ENCODE data around the gene UFD1.

The UFD1 gene

DNA sequence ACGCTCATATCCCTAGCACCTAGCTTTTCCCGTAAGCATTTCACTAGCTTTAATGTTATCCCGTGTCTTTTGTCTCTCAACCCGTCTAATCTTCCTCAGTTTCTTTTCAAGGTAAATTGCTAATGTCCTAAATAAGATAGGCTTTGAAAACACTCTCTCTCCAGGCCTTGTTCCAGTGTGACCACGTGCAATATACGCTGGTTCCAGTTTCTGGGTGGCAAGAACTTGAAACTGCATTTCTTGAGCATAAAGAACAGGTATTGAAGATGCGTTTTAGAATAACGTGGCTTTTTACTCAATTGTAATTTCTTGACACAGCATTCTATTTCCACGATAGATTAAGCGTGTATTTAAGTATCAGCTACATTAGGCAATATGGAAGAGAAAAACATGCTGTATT is 1.8 kb upstream of the UFD1 start:
- TF ChIP-seq, protein P1, sequence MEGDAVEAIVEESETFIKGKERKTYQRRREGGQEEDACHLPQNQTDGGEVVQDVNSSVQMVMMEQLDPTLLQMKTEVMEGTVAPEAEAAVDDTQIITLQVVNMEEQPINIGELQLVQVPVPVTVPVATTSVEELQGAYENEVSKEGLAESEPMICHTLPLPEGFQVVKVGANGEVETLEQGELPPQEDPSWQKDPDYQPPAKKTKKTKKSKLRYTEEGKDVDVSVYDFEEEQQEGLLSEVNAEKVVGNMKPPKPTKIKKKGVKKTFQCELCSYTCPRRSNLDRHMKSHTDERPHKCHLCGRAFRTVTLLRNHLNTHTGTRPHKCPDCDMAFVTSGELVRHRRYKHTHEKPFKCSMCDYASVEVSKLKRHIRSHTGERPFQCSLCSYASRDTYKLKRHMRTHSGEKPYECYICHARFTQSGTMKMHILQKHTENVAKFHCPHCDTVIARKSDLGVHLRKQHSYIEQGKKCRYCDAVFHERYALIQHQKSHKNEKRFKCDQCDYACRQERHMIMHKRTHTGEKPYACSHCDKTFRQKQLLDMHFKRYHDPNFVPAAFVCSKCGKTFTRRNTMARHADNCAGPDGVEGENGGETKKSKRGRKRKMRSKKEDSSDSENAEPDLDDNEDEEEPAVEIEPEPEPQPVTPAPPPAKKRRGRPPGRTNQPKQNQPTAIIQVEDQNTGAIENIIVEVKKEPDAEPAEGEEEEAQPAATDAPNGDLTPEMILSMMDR (IDR thresholded peaks at IDR 0.05) = no peak

DNA sequence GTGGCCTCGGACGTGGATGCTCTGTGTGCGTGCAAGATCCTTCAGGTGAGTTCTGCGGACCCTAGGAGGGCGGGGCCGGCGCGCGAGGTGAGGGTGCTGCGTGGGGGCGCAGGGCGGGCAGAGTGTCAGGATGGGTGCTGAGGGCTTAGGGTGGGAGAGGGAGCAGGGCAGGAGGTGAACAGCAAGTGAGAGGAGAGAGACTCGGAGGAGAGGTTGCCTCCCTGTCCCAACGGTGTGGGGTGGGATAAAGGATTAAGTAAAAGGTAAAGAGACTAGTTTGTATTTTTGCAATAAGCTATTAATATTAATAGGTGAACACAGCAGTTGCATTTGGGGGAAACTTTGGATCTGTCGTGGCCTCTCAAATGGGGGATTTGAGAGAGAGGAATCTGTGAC is 1.2 kb upstream of the UFD1 start:
- TF ChIP-seq, protein P1 (IDR thresholded peaks at IDR 0.05) = no peak

DNA sequence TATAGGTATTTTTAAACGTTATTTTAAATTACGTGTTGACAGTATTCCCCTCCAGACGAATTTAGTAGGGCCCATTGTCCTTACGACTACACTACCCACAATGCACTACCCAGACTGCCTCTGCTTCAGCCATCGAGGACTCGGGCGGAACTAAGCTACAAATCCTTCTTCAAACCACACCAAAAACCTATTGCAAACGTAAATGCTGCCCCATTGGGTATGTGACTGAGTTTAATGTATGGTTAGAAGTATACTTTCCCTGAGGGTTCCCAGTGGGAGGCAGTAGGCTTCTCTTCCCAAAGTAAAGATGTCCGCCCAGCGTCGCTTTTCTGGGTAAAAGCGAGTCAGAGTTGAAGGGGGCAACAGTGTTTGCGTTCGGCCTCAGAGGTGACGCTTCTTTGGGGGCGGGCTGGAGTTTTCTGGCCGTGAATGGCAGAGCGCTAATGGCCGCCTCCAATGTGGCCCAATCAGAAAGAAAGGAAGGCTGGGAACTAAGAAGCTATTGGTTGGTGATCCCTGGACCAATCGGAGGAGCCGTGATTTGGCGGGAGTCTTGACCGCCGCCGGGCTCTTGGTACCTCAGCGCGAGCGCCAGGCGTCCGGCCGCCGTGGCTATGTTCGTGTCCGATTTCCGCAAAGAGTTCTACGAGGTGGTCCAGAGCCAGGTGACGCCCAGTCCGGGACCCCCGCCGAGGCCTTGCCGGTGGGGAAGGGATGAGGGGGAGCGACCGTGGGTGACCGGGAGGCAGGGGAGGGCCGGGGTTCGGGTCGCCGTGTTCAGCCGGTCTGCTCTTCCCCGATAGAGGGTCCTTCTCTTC is 571 bp upstream of the UFD1 start, which contains the start of gene CDC45:
Gene CDC45, plus strand, starts transcription at position 566 of the 818 bp plus-strand sequence. Its CDS starts 49 bp downstream, at position 615.
- TF ChIP-seq, protein P1 (IDR thresholded peaks at IDR 0.05) = no peak

DNA sequence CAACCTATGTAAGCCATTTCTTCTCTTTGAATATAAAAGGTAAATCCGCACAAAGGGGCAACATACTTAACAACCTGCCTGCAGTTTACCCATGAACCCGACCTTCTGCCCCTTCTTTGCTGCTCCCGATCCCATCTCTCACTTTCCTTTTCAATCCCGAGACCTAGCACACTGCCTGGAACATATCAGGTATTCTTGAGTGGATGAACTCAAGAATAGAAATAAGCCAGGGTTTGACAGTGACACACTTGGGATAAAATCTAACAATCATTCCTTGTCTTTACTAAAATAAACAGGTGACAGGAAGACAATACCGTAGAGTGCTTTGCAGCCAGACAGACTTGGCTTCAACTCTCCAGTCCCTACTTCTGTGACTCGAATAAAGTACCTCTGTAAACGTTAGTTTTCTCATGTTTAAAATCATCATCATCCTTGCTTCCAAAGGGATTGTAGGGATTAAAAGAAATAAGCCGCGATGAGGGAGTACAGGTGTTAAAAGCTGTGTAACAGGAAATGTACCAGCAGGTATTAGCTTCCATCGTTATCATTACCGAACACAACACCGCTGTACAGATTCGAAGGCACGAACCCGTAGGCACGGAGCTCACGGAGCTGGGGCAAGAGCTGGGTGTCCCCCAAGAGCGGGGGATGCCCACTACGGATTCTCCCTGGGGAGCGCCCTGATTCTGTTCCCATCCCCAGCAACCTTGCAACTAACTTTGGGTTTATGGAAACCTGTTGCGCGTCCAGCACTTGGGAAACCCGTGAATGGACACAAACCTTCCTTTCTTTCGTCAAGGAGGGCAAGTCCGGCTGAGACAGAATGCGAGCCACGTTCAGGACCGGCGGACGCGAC is 720 bp downstream of the UFD1 start:
- TF ChIP-seq, protein P1 (IDR thresholded peaks at IDR 0.05) = no peak

DNA sequence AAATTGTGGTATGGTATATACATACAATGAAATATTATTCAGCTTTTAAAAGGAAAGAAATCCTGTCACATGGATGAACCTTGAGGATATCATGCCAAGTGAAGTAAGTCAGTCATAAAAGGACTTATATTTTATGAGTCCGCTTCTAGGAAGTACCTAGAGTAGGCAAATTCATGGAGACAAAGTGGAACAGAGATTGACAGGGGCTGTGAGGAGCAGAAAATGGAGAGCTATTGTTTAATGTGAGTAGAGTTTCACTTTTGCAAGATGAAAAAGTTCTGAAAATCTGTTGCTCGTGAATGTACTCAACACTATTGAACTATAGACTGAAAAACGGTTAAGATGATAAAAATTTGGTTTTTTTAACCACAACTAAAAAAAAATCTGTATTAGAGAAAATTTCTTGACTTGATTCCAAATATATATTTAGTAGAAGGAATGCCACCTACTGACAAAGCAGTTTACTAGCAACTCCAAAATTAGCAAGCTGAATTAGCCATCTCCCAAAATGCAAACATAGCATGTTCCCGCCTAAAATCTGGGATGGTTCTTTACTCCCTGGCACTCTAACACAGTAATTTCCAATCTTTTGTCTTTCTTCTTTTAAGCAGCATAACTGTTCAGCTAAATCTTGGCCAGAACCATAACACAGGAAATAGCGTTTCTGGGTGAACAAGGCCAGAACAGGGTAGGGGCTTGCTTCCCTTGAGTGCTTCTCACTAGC is 1.5 kb downstream of the UFD1 start:
- TF ChIP-seq, protein P1 (IDR thresholded peaks at IDR 0.05) = peak; percentile 48; the same call in 1 of the 2 replicates

DNA sequence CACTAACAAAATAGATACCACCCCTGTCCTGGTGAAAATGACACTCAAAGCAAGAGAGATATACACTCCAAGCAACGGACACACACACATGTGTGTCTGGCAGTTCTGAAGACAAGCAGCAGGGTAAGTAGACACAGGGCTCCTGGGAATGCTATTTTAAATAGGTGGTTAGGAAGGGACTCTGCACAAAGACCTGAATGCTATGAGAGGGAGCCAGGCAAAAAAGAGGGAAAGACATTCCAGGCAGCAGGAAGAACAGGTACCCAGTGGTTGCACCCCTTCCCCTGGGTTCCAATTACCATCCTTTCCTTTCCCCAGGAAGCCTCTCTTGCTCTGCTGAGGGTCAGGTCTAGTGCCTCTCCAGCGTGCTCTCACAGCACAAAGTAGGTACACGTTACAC is 3.0 kb downstream of the UFD1 start:
- TF ChIP-seq, protein P1 (IDR thresholded peaks at IDR 0.05) = no peak

DNA sequence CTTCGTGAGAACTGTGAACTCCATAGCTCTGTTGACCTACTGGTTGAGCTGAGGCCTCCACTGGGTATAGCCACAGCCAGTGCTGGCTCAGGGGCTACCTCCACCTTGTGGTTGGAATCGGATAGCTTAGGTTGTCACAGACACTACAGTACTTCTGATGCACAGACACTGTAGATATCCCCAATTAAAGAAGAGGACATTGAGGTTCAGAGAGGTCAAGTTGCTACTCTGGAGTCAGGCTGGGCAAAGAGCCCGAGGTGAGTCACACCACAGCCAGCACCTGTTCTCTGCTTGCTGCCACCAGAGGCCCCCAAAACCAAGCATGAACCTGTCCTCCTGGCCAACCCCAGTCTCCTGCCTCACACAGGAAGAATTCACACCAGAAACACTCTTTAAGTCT is 5.4 kb downstream of the UFD1 start:
- TF ChIP-seq, protein P1 (IDR thresholded peaks at IDR 0.05) = no peak

All from LNCAP (cell line).